Retinal pigment epithelial cell (primary cell): ENCODE measurements around the gene EIF3L.

Experiments
- DNase-seq: peaks from one replicate; pipeline ENCODE4 v3.0.0-alpha.2; 2010; ENCODE audit warnings: low read depth
- H3K4me3 ChIP-seq: 2 replicates; pipeline ENCODE4 v1.5.1; 2011; ENCODE audit warnings: mild to moderate bottlenecking, low read length, control low read depth, moderate library complexity
- CTCF ChIP-seq: conservative IDR thresholded peaks from 2 replicates; pipeline ENCODE4 v1.5.1; 2011; ENCODE audit warnings: low read depth, low read length, control low read depth, inconsistent platforms

The EIF3L gene

GRCh38 chr22:37862570-37863325 lies 13.5 kb downstream of the EIF3L start:
- DNase-seq = no peak
- TF ChIP-seq CTCF = no peak
- H3K4me3 ChIP-seq = no peak overlapping the region

- no peak for TF ChIP-seq CTCF
- DNase-seq = no peak
- H3K4me3 ChIP-seq = no peak overlapping the region
These were observed 16.3 kb downstream of the EIF3L start for GRCh38 chr22:37865510-37865909.

- DNase-seq = no peak
- no peak for TF ChIP-seq CTCF
- H3K4me3 ChIP-seq = no peak overlapping the region
These were observed 21.1 kb downstream of the EIF3L start for GRCh38 chr22:37870273-37870672.

GRCh38 chr22:37880668-37881440 lies 31.6 kb downstream of the EIF3L start:
- TF ChIP-seq CTCF = no peak

GRCh38 chr22:37884420-37884819 lies 35.2 kb downstream of the EIF3L start:
- no peak for TF ChIP-seq CTCF
- no peak overlapping the region for H3K4me3 ChIP-seq
- DNase-seq = no peak

More at GRCh38 chr22:37880668-37881440, 31.6 kb downstream of the EIF3L start:
- no peak for DNase-seq
- no peak overlapping the region for H3K4me3 ChIP-seq

GRCh38 chr22:37887584-37888378 lies 38.6 kb downstream of the EIF3L start:
- no peak for DNase-seq
- TF ChIP-seq CTCF = peak; percentile 68
- no peak overlapping the region for H3K4me3 ChIP-seq
